OCI-LY3 (cell line): ENCODE data around the gene PCGF2.

Experiments used
- H2AFZ ChIP-seq: fragments of 200-600, 300-600 bp; shearing (Covaris generic); 2 replicates; pipeline ENCODE4 v1.6.0; 2014; ENCODE audit warnings: antibody characterized with exemption, low read depth, low read length
- H3K27ac ChIP-seq: fragments of 200-600, 300-600 bp; sonication (generic); 2 replicates; pipeline ENCODE4 v1.5.1; 2014; ENCODE audit warnings: mild to moderate bottlenecking, low read length, moderate library complexity, mixed read lengths
- H3K27me3 ChIP-seq: fragments of 200-600, 300-600 bp; sonication (generic); 2 replicates; pipeline ENCODE4 v1.6.1; 2014; ENCODE audit warnings: low read depth, low read length, mixed read lengths
- H3K36me3 ChIP-seq: fragments of 200-600, 300-600 bp; sonication (generic); replicated peaks from 2 replicates; pipeline ENCODE3; 2014; ENCODE audit warnings: low read depth, low read length, mixed read lengths
- H3K4me1 ChIP-seq: fragments of 300-600, 200-600 bp; sonication (generic); 2 replicates; pipeline ENCODE4 v1.6.1; 2014; ENCODE audit warnings: low read length, mixed read lengths
- H3K4me2 ChIP-seq: fragments of 200-600, 300-600 bp; sonication (generic); 2 replicates; pipeline ENCODE4 v1.6.1; 2014; ENCODE audit warnings: low read length, mixed read lengths
- H3K4me3 ChIP-seq: fragments of 300-600, 200-600 bp; sonication (generic); 2 replicates; pipeline ENCODE4 v1.5.1; 2014; ENCODE audit warnings: antibody characterized with exemption, mild to moderate bottlenecking, low read length, moderate library complexity
- H3K79me2 ChIP-seq: fragments of 300-600, 200-600 bp; shearing (Covaris generic); 2 replicates; pipeline ENCODE4 v1.6.1; 2014; ENCODE audit warnings: mild to moderate bottlenecking, low read length, mixed read lengths
- H3K9ac ChIP-seq: fragments of 300-600, 200-600 bp; shearing (Covaris generic); 2 replicates; pipeline ENCODE4 v1.6.0; 2014; ENCODE audit warnings: mild to moderate bottlenecking, low read length, moderate library complexity
- H3K9me3 ChIP-seq: fragments of 200-600, 300-600 bp; shearing (Covaris generic); 2 replicates; pipeline ENCODE4 v1.6.1; 2014; ENCODE audit warnings: low read length, mixed read lengths; ENCODE audit not compliant: insufficient read depth
- H4K20me1 ChIP-seq: fragments of 200-600, 300-600 bp; sonication (generic); 2 replicates; pipeline ENCODE4 v1.6.1; 2016; ENCODE audit warnings: low read length, mixed read lengths; ENCODE audit not compliant: insufficient read depth
- EZH2phosphoT487 ChIP-seq: fragments of 200-600 bp; shearing (Covaris generic); IDR thresholded peaks from 2 replicates; pipeline ENCODE4 v1.6.1; 2018; ENCODE audit warnings: antibody characterized with exemption, mixed run types, low read depth
- TF ChIP-seq, protein P1 (sequence below): fragments of 200-600, 300-600 bp; sonication (generic); IDR thresholded peaks from 2 replicates; pipeline ENCODE4 v1.5.1; 2014; ENCODE audit warnings: antibody characterized with exemption, low read length, low read depth

Gene PCGF2

DNA sequence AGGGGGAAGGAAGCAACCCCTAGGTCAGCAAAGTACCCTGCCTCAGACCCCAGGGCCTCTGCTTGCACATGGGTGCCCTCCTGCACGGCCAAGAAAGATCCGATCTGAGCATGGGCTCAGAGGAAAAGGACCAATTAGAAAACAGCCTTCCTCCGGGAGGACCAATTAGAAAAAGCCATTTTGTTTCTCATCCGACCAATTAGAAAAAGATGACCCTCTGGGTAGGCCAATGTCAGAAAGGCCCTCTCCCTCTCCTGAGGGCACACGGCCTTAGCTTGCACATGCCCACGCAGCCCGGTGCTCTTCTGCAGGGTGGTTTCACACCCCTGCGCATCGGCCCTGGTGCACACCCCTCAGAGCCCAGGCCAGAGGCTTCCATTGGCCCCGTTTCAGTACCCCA lies 23.1 kb downstream of the PCGF2 start:
- Histone ChIP-seq H4K20me1 (no peaks in the 10 kb centered on the region), H3K27ac (no peak overlapping the region), H3K9ac (no peak overlapping the region), H3K4me1 (peaks cover 13% of the 10 kb centered on the region), H3K4me2 (no peak overlapping the region), H3K4me3 (no peak overlapping the region), H3K79me2 (no peaks in the 10 kb centered on the region), H3K9me3 (no peaks in the 10 kb centered on the region), H3K27me3 (no peaks in the 10 kb centered on the region), H3K36me3 (peaks cover 29% of the 10 kb centered on the region), H2AFZ (no peak overlapping the region)
- TF ChIP-seq, protein P1, sequence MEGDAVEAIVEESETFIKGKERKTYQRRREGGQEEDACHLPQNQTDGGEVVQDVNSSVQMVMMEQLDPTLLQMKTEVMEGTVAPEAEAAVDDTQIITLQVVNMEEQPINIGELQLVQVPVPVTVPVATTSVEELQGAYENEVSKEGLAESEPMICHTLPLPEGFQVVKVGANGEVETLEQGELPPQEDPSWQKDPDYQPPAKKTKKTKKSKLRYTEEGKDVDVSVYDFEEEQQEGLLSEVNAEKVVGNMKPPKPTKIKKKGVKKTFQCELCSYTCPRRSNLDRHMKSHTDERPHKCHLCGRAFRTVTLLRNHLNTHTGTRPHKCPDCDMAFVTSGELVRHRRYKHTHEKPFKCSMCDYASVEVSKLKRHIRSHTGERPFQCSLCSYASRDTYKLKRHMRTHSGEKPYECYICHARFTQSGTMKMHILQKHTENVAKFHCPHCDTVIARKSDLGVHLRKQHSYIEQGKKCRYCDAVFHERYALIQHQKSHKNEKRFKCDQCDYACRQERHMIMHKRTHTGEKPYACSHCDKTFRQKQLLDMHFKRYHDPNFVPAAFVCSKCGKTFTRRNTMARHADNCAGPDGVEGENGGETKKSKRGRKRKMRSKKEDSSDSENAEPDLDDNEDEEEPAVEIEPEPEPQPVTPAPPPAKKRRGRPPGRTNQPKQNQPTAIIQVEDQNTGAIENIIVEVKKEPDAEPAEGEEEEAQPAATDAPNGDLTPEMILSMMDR = no peak
- TF ChIP-seq EZH2phosphoT487 = no peak

DNA sequence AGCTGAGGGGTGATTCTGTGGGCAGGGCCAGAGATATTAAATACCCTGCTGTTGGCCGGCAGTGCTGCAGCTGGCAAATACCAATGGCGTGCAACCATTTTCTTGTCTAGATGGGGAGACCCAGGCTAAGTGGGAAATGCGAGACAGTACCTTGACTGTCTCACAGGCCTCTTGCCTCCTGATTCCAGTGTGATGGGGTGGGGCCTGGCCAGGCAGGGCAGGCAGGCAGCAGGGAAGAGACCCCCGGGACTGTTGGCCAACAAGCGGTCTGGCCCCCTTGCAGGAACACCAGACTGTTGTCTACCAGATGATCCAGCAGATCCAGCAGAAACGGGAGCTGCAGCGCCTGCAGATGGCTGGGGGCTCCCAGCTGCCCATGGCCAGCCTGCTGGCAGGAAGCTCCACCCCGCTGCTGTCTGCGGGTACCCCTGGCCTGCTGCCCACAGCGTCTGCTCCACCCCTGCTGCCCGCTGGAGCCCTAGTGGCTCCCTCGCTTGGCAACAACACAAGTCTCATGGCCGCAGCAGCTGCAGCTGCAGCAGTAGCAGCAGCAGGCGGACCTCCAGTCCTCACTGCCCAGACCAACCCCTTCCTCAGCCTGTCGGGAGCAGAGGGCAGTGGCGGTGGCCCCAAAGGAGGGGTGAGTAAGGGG lies 23.7 kb downstream of the PCGF2 start:
- no peak overlapping the region for H3K4me2 ChIP-seq
- H3K9ac ChIP-seq = no peak overlapping the region

DNA sequence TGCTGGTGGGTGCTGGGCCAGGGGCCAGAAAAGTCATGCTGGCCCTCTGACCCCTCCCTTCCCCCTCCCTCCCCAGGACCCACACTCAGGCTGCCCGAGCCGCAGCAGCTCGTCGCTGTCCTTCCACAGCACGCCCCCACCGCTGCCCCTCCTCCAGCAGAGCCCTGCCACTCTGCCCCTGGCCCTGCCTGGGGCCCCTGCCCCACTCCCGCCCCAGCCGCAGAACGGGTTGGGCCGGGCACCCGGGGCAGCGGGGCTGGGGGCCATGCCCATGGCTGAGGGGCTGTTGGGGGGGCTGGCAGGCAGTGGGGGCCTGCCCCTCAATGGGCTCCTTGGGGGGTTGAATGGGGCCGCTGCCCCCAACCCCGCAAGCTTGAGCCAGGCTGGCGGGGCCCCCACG lies 26.3 kb downstream of the PCGF2 start:
- peaks cover 48% of the 10 kb centered on the region for H3K36me3 ChIP-seq
- TF ChIP-seq, protein P1 = no peak
- no peak for TF ChIP-seq EZH2phosphoT487
- H3K27me3 ChIP-seq = no peaks in the 10 kb centered on the region
- H4K20me1 ChIP-seq = no peaks in the 10 kb centered on the region
- H2AFZ ChIP-seq = no peak overlapping the region
- H3K79me2 ChIP-seq = no peaks in the 10 kb centered on the region
- no peak overlapping the region for H3K4me3 ChIP-seq
- H3K27ac ChIP-seq = no peak overlapping the region
- H3K9me3 ChIP-seq = no peaks in the 10 kb centered on the region
- H3K4me2 ChIP-seq = no peak overlapping the region
- H3K4me1 ChIP-seq = no peaks in the 10 kb centered on the region
- H3K9ac ChIP-seq = no peak overlapping the region

More for the DNA sequence above, 23.7 kb downstream of the PCGF2 start:
- TF ChIP-seq, protein P1 = no peak
- no peak for TF ChIP-seq EZH2phosphoT487
- Histone ChIP-seq H4K20me1 (no peaks in the 10 kb centered on the region), H3K36me3 (peaks cover 31% of the 10 kb centered on the region), H3K4me1 (peaks cover 10% of the 10 kb centered on the region), H2AFZ (no peak overlapping the region), H3K79me2 (no peaks in the 10 kb centered on the region), H3K9me3 (no peaks in the 10 kb centered on the region), H3K4me3 (no peak overlapping the region), H3K27me3 (no peaks in the 10 kb centered on the region), H3K27ac (no peak overlapping the region)

DNA sequence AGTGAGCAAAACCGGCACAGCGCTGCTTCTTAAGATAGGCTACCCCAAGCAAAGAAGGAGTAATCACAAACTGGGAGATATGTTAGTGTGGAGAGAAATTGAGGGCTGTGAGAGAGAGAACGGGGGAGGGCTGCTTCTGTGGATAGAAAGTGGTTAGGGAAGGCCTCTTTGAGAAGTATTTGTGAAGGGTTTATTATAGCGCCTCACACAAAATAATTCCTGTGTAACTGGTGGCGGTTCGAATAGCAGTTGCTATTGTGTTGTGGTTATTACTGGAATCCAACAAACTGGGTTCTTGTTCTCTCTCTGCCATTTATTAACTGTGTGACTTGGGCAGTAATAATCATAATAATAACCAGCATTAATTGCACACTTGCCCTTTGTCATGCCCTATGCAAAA lies 27.2 kb downstream of the PCGF2 start:
- Histone ChIP-seq H3K9me3 (no peaks in the 10 kb centered on the region), H2AFZ (no peak overlapping the region), H3K4me1 (peaks cover under 1% of the 10 kb centered on the region; the same call in 1 of the 2 replicates), H3K27me3 (no peaks in the 10 kb centered on the region), H3K4me2 (no peak overlapping the region), H4K20me1 (no peaks in the 10 kb centered on the region), H3K79me2 (no peaks in the 10 kb centered on the region), H3K4me3 (no peak overlapping the region), H3K27ac (no peak overlapping the region), H3K9ac (no peak overlapping the region), H3K36me3 (peaks cover 56% of the 10 kb centered on the region)
- no peak for TF ChIP-seq EZH2phosphoT487
- TF ChIP-seq, protein P1 = no peak
